ENCODE results near the gene RSPO4.

DNA sequence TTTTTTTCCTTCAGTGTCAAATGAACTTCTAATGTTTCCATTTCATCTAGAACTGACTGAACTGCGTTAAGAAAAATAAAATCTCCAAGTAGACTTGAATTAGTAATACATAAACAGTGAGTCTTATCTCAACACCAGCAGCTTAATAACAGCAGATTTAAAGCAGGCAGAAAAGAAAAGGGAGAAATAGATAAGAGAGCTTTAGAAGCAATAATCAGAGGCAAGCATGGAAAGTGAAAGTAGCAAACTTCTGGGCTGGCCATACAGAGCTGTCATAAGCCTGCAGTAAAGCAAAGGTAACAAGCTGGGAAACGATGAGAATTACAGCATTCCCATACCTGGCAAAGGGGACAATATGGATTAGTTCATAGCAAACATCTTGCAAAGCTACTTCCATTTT, 69.1 kb downstream of the RSPO4 start:
- TF ChIP-seq, protein P1, sequence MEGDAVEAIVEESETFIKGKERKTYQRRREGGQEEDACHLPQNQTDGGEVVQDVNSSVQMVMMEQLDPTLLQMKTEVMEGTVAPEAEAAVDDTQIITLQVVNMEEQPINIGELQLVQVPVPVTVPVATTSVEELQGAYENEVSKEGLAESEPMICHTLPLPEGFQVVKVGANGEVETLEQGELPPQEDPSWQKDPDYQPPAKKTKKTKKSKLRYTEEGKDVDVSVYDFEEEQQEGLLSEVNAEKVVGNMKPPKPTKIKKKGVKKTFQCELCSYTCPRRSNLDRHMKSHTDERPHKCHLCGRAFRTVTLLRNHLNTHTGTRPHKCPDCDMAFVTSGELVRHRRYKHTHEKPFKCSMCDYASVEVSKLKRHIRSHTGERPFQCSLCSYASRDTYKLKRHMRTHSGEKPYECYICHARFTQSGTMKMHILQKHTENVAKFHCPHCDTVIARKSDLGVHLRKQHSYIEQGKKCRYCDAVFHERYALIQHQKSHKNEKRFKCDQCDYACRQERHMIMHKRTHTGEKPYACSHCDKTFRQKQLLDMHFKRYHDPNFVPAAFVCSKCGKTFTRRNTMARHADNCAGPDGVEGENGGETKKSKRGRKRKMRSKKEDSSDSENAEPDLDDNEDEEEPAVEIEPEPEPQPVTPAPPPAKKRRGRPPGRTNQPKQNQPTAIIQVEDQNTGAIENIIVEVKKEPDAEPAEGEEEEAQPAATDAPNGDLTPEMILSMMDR (IDR thresholded peaks at IDR 0.05; ENCODE audit: low read depth, low read length), result no peak
- TF ChIP-seq POLR2A (IDR thresholded peaks at IDR 0.05; ENCODE audit: extremely low read depth, insufficient read length), result no peak
- TF ChIP-seq, protein P2, sequence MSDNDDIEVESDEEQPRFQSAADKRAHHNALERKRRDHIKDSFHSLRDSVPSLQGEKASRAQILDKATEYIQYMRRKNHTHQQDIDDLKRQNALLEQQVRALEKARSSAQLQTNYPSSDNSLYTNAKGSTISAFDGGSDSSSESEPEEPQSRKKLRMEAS (IDR thresholded peaks at IDR 0.05; ENCODE audit: low read depth, low read length), result no peak
- TF ChIP-seq MYC (IDR thresholded peaks at IDR 0.05; ENCODE audit: low read depth, low read length), result no peak
